Fibroblast of lung (primary cell): ENCODE results near the gene RBMY1D. TPM values are rescaled to one million over a fixed set of nuclear protein-coding genes. Genes with fewer than 3 reads are reported as not detected.

Experiments used
- DNase-seq, 2 donors: peaks; one replicate each; pipeline versions ENCODE4 v3.0.0 to v3.0.0-alpha.2; 2010; ENCODE audit warnings: low read depth in 2 of 2
- H2AFZ ChIP-seq: 2 replicates; pipeline ENCODE4 v1.5.1; 2012; ENCODE audit warnings: low read length, control low read depth, inconsistent platforms
- H3K27ac ChIP-seq: 2 replicates; pipeline ENCODE4 v1.5.1; 2011; ENCODE audit warnings: low read length, control low read depth; ENCODE audit not compliant: insufficient read depth
- H3K27me3 ChIP-seq: 2 replicates; pipeline ENCODE4 v1.5.1; 2011; ENCODE audit warnings: mild to moderate bottlenecking, low read length; ENCODE audit not compliant: control insufficient read depth, insufficient read depth
- H3K36me3 ChIP-seq: 2 replicates; pipeline ENCODE4 v1.5.1; 2011; ENCODE audit warnings: low read length; ENCODE audit not compliant: control insufficient read depth, insufficient read depth
- H3K4me1 ChIP-seq: 2 replicates; pipeline ENCODE4 v1.5.1; 2011; ENCODE audit warnings: low read length; ENCODE audit not compliant: control insufficient read depth, insufficient read depth; ENCODE audit errors: extremely low read depth
- H3K4me2 ChIP-seq: 2 replicates; pipeline ENCODE4 v1.5.1; 2011; ENCODE audit warnings: low read length, control low read depth; ENCODE audit not compliant: insufficient read depth; ENCODE audit errors: extremely low read depth
- H3K4me3 ChIP-seq, 4 experiments: fragments of 200-600 bp in 1 of 4; sonication (generic) in 1 of 4; replicated peaks in 1 of 4; 2 replicates each; pipeline ENCODE4 v1.5.1; 2011 to 2016; ENCODE audit warnings: low read length in 4 of 4, low read depth in 3 of 4, mild to moderate bottlenecking in 3 of 4, control low read depth in 2 of 4, inconsistent platforms in 1 of 4, mixed read lengths in 1 of 4; ENCODE audit not compliant: insufficient read depth in 1 of 4; ENCODE audit errors: control extremely low read depth in 1 of 4
- H3K79me2 ChIP-seq: 2 replicates; pipeline ENCODE4 v1.5.1; 2012; ENCODE audit warnings: mild to moderate bottlenecking, low read length, inconsistent platforms; ENCODE audit not compliant: control insufficient read depth, insufficient read depth
- H3K9ac ChIP-seq: 2 replicates; pipeline ENCODE4 v1.5.1; 2011; ENCODE audit warnings: mild to moderate bottlenecking, low read length, control low read depth; ENCODE audit not compliant: insufficient read depth
- H3K9me3 ChIP-seq: 2 replicates; pipeline ENCODE4 v1.5.1; 2012; ENCODE audit warnings: low read depth, low read length; ENCODE audit not compliant: control insufficient read depth, insufficient read depth
- H4K20me1 ChIP-seq: 2 replicates; pipeline ENCODE4 v1.5.1; 2011; ENCODE audit warnings: low read length; ENCODE audit not compliant: control insufficient read depth, insufficient read depth; ENCODE audit errors: extremely low read depth
- EZH2 ChIP-seq: IDR thresholded peaks from 2 replicates; pipeline ENCODE4 v1.5.1; 2012; ENCODE audit warnings: low read length, control low read depth, mild to moderate bottlenecking; ENCODE audit errors: missing control alignments
- polyA plus RNA-seq, 2 donors: library from polyadenylated mRNA; depleted of rRNA in 1 of 2; stranded (reverse) in 1 of 2; unstranded in 1 of 2; fragments of >200 nt; gene quantifications; 2 replicates each; pipeline ENCODE4 v1.2.1, GENCODE V29; 2011 to 2012; ENCODE audit warnings: missing spikeins in 1 of 2
- total RNA-seq: library from RNA; depleted of rRNA; stranded (reverse); fragments of >200 nt; gene quantifications from 2 replicates; pipeline ENCODE4 v1.2.1, GENCODE V29; 2014
- TF ChIP-seq, protein P1 (sequence below), 2 donors: IDR thresholded peaks in 1 of 2; conservative IDR thresholded peaks in 1 of 2; 1 replicate in 1 of 2; 2 replicates in 1 of 2; pipeline ENCODE4 v1.5.1; 2011 to 2012; ENCODE audit warnings: low read length in 2 of 2, control low read depth in 1 of 2, inconsistent platforms in 1 of 2, low read depth in 1 of 2, mild to moderate bottlenecking in 1 of 2

RBMY1D gene
- total and polyA plus RNA-seq, 2 donors (not counting 1 experiment from before 2014, with no cell fraction given): not detected

GRCh38 chrY:21842090-21842489 lies 52.2 kb downstream of the RBMY1D start:
- H3K9ac ChIP-seq: no peak overlapping the region
- no peaks in the 10 kb centered on the region for H3K27me3 ChIP-seq
- H3K4me1 ChIP-seq: no peaks in the 10 kb centered on the region
- no peaks in the 10 kb centered on the region for H4K20me1 ChIP-seq
- H3K9me3 ChIP-seq: no peaks in the 10 kb centered on the region
- no peak for TF ChIP-seq EZH2
- TF ChIP-seq, protein P1, sequence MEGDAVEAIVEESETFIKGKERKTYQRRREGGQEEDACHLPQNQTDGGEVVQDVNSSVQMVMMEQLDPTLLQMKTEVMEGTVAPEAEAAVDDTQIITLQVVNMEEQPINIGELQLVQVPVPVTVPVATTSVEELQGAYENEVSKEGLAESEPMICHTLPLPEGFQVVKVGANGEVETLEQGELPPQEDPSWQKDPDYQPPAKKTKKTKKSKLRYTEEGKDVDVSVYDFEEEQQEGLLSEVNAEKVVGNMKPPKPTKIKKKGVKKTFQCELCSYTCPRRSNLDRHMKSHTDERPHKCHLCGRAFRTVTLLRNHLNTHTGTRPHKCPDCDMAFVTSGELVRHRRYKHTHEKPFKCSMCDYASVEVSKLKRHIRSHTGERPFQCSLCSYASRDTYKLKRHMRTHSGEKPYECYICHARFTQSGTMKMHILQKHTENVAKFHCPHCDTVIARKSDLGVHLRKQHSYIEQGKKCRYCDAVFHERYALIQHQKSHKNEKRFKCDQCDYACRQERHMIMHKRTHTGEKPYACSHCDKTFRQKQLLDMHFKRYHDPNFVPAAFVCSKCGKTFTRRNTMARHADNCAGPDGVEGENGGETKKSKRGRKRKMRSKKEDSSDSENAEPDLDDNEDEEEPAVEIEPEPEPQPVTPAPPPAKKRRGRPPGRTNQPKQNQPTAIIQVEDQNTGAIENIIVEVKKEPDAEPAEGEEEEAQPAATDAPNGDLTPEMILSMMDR (conservative IDR thresholded peaks at IDR 0.05 in 1 of 2, IDR thresholded peaks at IDR 0.05 in 1 of 2; ENCODE audit: low read depth in 1 of 2, low read length in 2 of 2): no peak
- H3K36me3 ChIP-seq: no peaks in the 10 kb centered on the region
- H2AFZ ChIP-seq: no peak overlapping the region
- no peaks in the 10 kb centered on the region for H3K79me2 ChIP-seq
- no peak overlapping the region for H3K27ac ChIP-seq
- H3K4me3 ChIP-seq: no peak overlapping the region
- DNase-seq: no peak
- no peak overlapping the region for H3K4me2 ChIP-seq

DNA sequence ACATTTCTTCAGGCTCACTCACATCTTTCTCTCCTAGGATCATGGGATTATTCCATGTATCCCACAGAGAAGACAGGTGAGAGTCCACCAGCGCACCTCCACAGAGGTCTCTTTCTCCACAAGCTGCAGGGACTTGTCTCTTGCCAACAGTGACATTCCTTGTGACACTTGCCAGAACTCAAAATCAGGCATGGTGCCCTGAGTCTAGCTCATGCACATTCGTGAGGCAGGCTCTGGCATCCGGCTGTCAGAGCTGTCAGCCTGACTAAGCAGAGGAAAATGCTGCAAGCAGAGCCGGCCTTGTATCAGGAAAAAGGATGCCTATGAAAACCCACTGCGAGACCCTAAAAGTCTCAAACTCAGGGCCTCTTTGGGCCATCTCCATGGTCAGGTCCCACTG lies 54.8 kb downstream of the RBMY1D start:
- Histone ChIP-seq H2AFZ (no peak overlapping the region), H3K4me2 (no peak overlapping the region), H4K20me1 (no peaks in the 10 kb centered on the region), H3K36me3 (no peaks in the 10 kb centered on the region), H3K9me3 (no peaks in the 10 kb centered on the region), H3K4me1 (no peaks in the 10 kb centered on the region), H3K79me2 (no peaks in the 10 kb centered on the region), H3K4me3 (no peak overlapping the region), H3K27ac (no peak overlapping the region), H3K9ac (no peak overlapping the region), H3K27me3 (no peaks in the 10 kb centered on the region)
- TF ChIP-seq, protein P1 (conservative IDR thresholded peaks at IDR 0.05 in 1 of 2, IDR thresholded peaks at IDR 0.05 in 1 of 2; ENCODE audit: low read depth in 1 of 2, low read length in 2 of 2): no peak
- no peak for DNase-seq

DNA sequence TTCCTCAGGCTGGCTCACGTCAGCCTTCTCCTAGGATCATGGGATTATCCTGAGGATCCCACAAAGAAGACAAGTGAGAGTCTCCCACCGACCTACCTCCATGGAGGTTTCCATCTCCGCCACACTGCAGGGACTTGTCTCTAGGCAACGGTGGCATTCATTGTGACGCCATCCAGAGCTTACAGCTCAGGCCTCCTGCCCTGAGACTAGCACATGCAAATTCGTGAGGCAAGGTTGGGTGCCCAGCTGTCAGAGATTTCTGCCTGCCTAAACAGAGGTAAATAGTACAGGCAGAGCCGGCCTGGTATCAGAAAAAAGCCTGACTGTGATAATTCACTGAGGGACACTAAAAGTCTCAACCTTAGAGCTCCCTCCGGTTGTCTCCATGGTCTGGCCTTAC lies 58.0 kb downstream of the RBMY1D start:
- H2AFZ ChIP-seq: no peak overlapping the region
- TF ChIP-seq EZH2: no peak
- TF ChIP-seq, protein P1 (conservative IDR thresholded peaks at IDR 0.05 in 1 of 2, IDR thresholded peaks at IDR 0.05 in 1 of 2; ENCODE audit: low read depth in 1 of 2, low read length in 2 of 2): no peak
- H3K27ac ChIP-seq: no peak overlapping the region
- no peak overlapping the region for H3K4me3 ChIP-seq
- no peaks in the 10 kb centered on the region for H4K20me1 ChIP-seq
- H3K27me3 ChIP-seq: no peaks in the 10 kb centered on the region
- H3K4me2 ChIP-seq: no peak overlapping the region
- no peaks in the 10 kb centered on the region for H3K79me2 ChIP-seq
- H3K36me3 ChIP-seq: no peaks in the 10 kb centered on the region
- H3K9me3 ChIP-seq: no peaks in the 10 kb centered on the region
- no peak for DNase-seq
- no peak overlapping the region for H3K9ac ChIP-seq
- no peaks in the 10 kb centered on the region for H3K4me1 ChIP-seq
